OCI-LY1 (cell line): Measurements from ENCODE around the gene TCERG1L.

ENCODE experiments used
- H2AFZ ChIP-seq: fragments of 200-600 bp; sonication (generic), shearing (Covaris generic); 2 replicates; pipeline ENCODE4 v1.6.0; 2014; ENCODE audit warnings: antibody characterized with exemption, mild to moderate bottlenecking, low read length
- H3F3A ChIP-seq: fragments of 200-600 bp; sonication (generic), shearing (Covaris generic); 2 replicates; pipeline ENCODE4 v1.6.0; 2014; ENCODE audit warnings: mild to moderate bottlenecking, antibody characterized with exemption, low read length, moderate library complexity; ENCODE audit not compliant: insufficient read depth
- H3K27ac ChIP-seq: fragments of 200-600 bp; sonication (generic); 2 replicates; pipeline ENCODE4 v1.5.1; 2014; ENCODE audit warnings: low read length, mixed run types, mild to moderate bottlenecking, low read depth; ENCODE audit not compliant: poor library complexity, severe bottlenecking
- H3K27me3 ChIP-seq: fragments of 200-600 bp; sonication (generic); 2 replicates; pipeline ENCODE4 v1.6.0; 2014; ENCODE audit warnings: antibody characterized with exemption, mild to moderate bottlenecking, low read length, moderate library complexity; ENCODE audit not compliant: insufficient read depth
- H3K36me3 ChIP-seq: fragments of 200-600 bp; sonication (generic); 2 replicates; pipeline ENCODE4 v1.6.1; 2014; ENCODE audit warnings: mild to moderate bottlenecking, antibody characterized with exemption, low read length, moderate library complexity, mixed read lengths; ENCODE audit not compliant: insufficient read depth
- H3K4me1 ChIP-seq: fragments of 200-600 bp; sonication (generic); 2 replicates; pipeline ENCODE4 v1.5.1; 2014; ENCODE audit warnings: mild to moderate bottlenecking, low read length, moderate library complexity; ENCODE audit not compliant: insufficient read depth, severe bottlenecking
- H3K4me2 ChIP-seq: fragments of 200-600 bp; sonication (generic), shearing (Covaris generic); 2 replicates; pipeline ENCODE4 v1.6.1; 2014; ENCODE audit warnings: low read length
- H3K4me3 ChIP-seq: fragments of 200-600 bp; sonication (generic); 2 replicates; pipeline ENCODE4 v1.5.1; 2014; ENCODE audit warnings: low read length, low read depth, mild to moderate bottlenecking, mixed read lengths; ENCODE audit not compliant: poor library complexity, severe bottlenecking
- H3K79me2 ChIP-seq: fragments of 200-600 bp; shearing (Covaris generic); 2 replicates; pipeline ENCODE4 v1.6.1; 2016; ENCODE audit warnings: mixed run types, low read length, mixed read lengths; ENCODE audit not compliant: insufficient read depth
- H3K9ac ChIP-seq: fragments of 200-600 bp; sonication (generic), shearing (Covaris generic); 2 replicates; pipeline ENCODE4 v1.6.1; 2014; ENCODE audit warnings: mild to moderate bottlenecking, low read length, mixed read lengths
- H3K9me2 ChIP-seq: fragments of 200-600 bp; sonication (generic), shearing (Covaris generic); 2 replicates; pipeline ENCODE4 v1.6.1; 2014; ENCODE audit warnings: low read depth, mild to moderate bottlenecking, low read length, mixed read lengths
- H3K9me3 ChIP-seq: fragments of 200-600 bp; shearing (Covaris generic); 2 replicates; pipeline ENCODE4 v1.6.1; 2014; ENCODE audit warnings: low read length, mixed read lengths
- H4K20me1 ChIP-seq: fragments of 200-600 bp; sonication (generic), shearing (Covaris generic); 2 replicates; pipeline ENCODE4 v1.6.0; 2016; ENCODE audit warnings: mild to moderate bottlenecking, low read length; ENCODE audit not compliant: insufficient read depth
- CTCF ChIP-seq: fragments of 200-600 bp; sonication (generic), shearing (Covaris generic); IDR thresholded peaks from 2 replicates; pipeline ENCODE4 v1.5.1; 2017; ENCODE audit warnings: mild to moderate bottlenecking, antibody characterized with exemption, low read length, moderate library complexity, mixed read lengths
- EZH2 ChIP-seq: fragments of 200-600 bp; sonication (generic), shearing (Covaris generic); IDR thresholded peaks from 2 replicates; pipeline ENCODE4 v1.8.0; 2017; ENCODE audit warnings: borderline replicate concordance, mixed run types, mild to moderate bottlenecking, antibody characterized with exemption, low read length, moderate library complexity, mixed read lengths

Gene TCERG1L

GRCh38 chr10:131134651-131135050 lies 176.9 kb downstream of the TCERG1L start:
- Histone ChIP-seq H3K27me3 (no peaks in the 10 kb centered on the region), H3K4me1 (no peaks in the 10 kb centered on the region), H4K20me1 (no peaks in the 10 kb centered on the region), H3F3A (no peaks in the 10 kb centered on the region), H3K79me2 (no peaks in the 10 kb centered on the region), H3K9me3 (no peaks in the 10 kb centered on the region), H3K4me2 (no peak overlapping the region), H3K36me3 (no peaks in the 10 kb centered on the region), H3K9me2 (no peaks in the 10 kb centered on the region), H3K27ac (no peak overlapping the region), H3K4me3 (no peak overlapping the region), H3K9ac (no peak overlapping the region), H2AFZ (no peak overlapping the region)
- no peak for TF ChIP-seq CTCF

- Histone ChIP-seq H4K20me1 (no peaks in the 10 kb centered on the region), H3K27me3 (no peaks in the 10 kb centered on the region), H3K79me2 (no peaks in the 10 kb centered on the region), H3K9me3 (no peaks in the 10 kb centered on the region), H3K4me1 (no peaks in the 10 kb centered on the region), H3K4me3 (no peak overlapping the region), H3K4me2 (no peak overlapping the region), H2AFZ (no peak overlapping the region), H3K27ac (no peak overlapping the region), H3K9ac (no peak overlapping the region), H3K36me3 (no peaks in the 10 kb centered on the region), H3K9me2 (no peaks in the 10 kb centered on the region), H3F3A (no peaks in the 10 kb centered on the region)
- TF ChIP-seq EZH2 = no peak
- no peak for TF ChIP-seq CTCF
Measured at GRCh38 chr10:131134001-131134576, 177.4 kb downstream of the TCERG1L start.

- H3K4me3 ChIP-seq = no peak overlapping the region
- H3K9ac ChIP-seq = no peak overlapping the region
- H3K9me2 ChIP-seq = no peaks in the 10 kb centered on the region
- no peak overlapping the region for H3K27ac ChIP-seq
- no peaks in the 10 kb centered on the region for H3K79me2 ChIP-seq
- no peaks in the 10 kb centered on the region for H4K20me1 ChIP-seq
- no peaks in the 10 kb centered on the region for H3K36me3 ChIP-seq
- 0 out of 2 replicates have a peak, but pooled peaks cover 3% of the 10 kb centered on the region for H3K27me3 ChIP-seq
- no peaks in the 10 kb centered on the region for H3K9me3 ChIP-seq
- no peaks in the 10 kb centered on the region for H3K4me1 ChIP-seq
- no peaks in the 10 kb centered on the region for H3F3A ChIP-seq
- H3K4me2 ChIP-seq = no peak overlapping the region
- H2AFZ ChIP-seq = no peak overlapping the region
- TF ChIP-seq EZH2 (no peak), CTCF (no peak)
Measured at GRCh38 chr10:131132681-131133080, 178.8 kb downstream of the TCERG1L start.
